ENCODE measurements around the gene CTNNAL1.
"Not testable (repeated sequence)": the region's sequence is repeated elsewhere in the genome, so short reads cannot be mapped to it uniquely, and the experiment has no call there.

The CTNNAL1 gene

GRCh38 chr9:108934323-108934893 lies 78.9 kb downstream of the CTNNAL1 start, which contains the start of gene ABITRAM:
Gene ABITRAM (plus strand): TSS chr9:108934400. CDS start chr9:108934487, 87 bp downstream.
- DNase-seq (ENCODE audit: extremely low read depth in 1 of 2, low read depth in 1 of 2): peak; percentile 38 to 70

- peak; percentile 85 to 89 for DNase-seq (ENCODE audit: extremely low read depth in 1 of 2, low read depth in 1 of 2)
Observed at GRCh38 chr9:108933718-108934322, 79.5 kb downstream of the CTNNAL1 start, which contains the start of gene ELP1. Gene ELP1 (minus strand): TSS chr9:108934124. CDS start chr9:108931146, 2,978 bp downstream.

GRCh38 chr9:108933231-108933717 lies 80.0 kb downstream of the CTNNAL1 start:
- no peak for DNase-seq (ENCODE audit: extremely low read depth in 1 of 2, low read depth in 1 of 2)

GRCh38 chr9:108928386-108928785 lies 84.9 kb downstream of the CTNNAL1 start:
- no peak for DNase-seq (ENCODE audit: extremely low read depth in 1 of 2, low read depth in 1 of 2)

GRCh38 chr9:108924466-108924865 lies 88.8 kb downstream of the CTNNAL1 start:
- no peak for DNase-seq (ENCODE audit: extremely low read depth in 1 of 2, low read depth in 1 of 2)

GRCh38 chr9:108921200-108921599 lies 92.1 kb downstream of the CTNNAL1 start:
- DNase-seq (ENCODE audit: extremely low read depth in 1 of 2, low read depth in 1 of 2): no peak

GRCh38 chr9:108920401-108920800 lies 92.9 kb downstream of the CTNNAL1 start:
- not testable (repeated sequence) for DNase-seq (ENCODE audit: extremely low read depth in 1 of 2, low read depth in 1 of 2)

GRCh38 chr9:108919517-108919916 lies 93.8 kb downstream of the CTNNAL1 start:
- no peak for DNase-seq (ENCODE audit: extremely low read depth in 1 of 2, low read depth in 1 of 2)

GRCh38 chr9:108913391-108913790 lies 99.9 kb downstream of the CTNNAL1 start:
- DNase-seq (ENCODE audit: extremely low read depth in 1 of 2, low read depth in 1 of 2): no peak

GRCh38 chr9:108911820-108912219 lies 101.5 kb downstream of the CTNNAL1 start:
- DNase-seq (ENCODE audit: extremely low read depth in 1 of 2, low read depth in 1 of 2): no peak

- DNase-seq (ENCODE audit: extremely low read depth in 1 of 2, low read depth in 1 of 2): no peak
Observed at GRCh38 chr9:108910914-108911313, 102.4 kb downstream of the CTNNAL1 start.

- no peak for DNase-seq (ENCODE audit: extremely low read depth in 1 of 2, low read depth in 1 of 2)
Observed at GRCh38 chr9:108910402-108910801, 102.9 kb downstream of the CTNNAL1 start.

GRCh38 chr9:108905494-108905893 lies 107.8 kb downstream of the CTNNAL1 start:
- DNase-seq (ENCODE audit: extremely low read depth in 1 of 2, low read depth in 1 of 2): no peak

GRCh38 chr9:108904161-108904560 lies 109.1 kb downstream of the CTNNAL1 start:
- no peak for DNase-seq (ENCODE audit: extremely low read depth in 1 of 2, low read depth in 1 of 2)

GRCh38 chr9:108903420-108904103 lies 109.7 kb downstream of the CTNNAL1 start:
- no peak for DNase-seq (ENCODE audit: extremely low read depth in 1 of 2, low read depth in 1 of 2)

- DNase-seq (ENCODE audit: extremely low read depth in 1 of 2, low read depth in 1 of 2): no peak
Observed at GRCh38 chr9:108900176-108900575, 113.1 kb downstream of the CTNNAL1 start.

- not testable (repeated sequence) for DNase-seq (ENCODE audit: extremely low read depth in 1 of 2, low read depth in 1 of 2)
Observed at GRCh38 chr9:108899023-108899695, 114.1 kb downstream of the CTNNAL1 start.

- DNase-seq (ENCODE audit: extremely low read depth in 1 of 2, low read depth in 1 of 2): no peak
Observed at GRCh38 chr9:108897324-108898096, 115.8 kb downstream of the CTNNAL1 start.

GRCh38 chr9:108894225-108894997 lies 118.9 kb downstream of the CTNNAL1 start:
- no peak for DNase-seq (ENCODE audit: extremely low read depth in 1 of 2, low read depth in 1 of 2)
